Measurements from ENCODE around the gene IL22RA2.

Gene IL22RA2

DNA sequence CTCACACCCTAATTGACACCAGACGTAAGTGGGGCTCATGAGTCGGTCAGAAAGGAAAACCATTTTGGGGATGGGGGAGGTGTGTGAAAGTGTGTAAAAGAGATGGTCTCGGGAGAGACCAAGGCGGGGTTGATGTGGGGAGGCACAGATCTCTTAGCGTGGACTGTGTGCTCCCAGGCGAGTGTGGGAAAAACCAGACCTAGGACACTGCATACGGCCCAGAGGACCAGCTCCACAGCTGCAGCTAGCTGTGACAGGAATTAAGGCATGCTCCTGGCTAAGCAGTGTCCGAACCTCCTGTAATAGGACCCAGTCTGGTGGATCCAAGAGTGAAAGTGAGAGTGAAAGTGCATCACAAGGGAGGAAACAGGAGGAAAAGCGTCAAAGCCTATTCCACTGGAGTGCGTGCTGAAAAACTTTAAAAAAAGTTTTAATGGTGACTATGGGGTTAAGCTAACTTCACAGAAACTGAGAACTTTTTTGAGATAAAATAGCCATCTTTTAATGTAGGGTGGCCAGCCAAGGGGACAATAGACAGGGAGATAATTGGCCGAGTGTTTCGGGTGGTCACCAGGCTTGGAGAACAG is 9.6 kb downstream of the IL22RA2 start:
- no peaks in the 10 kb centered on the region for H3K4me1 ChIP-seq (ENCODE audit: insufficient read depth, low read length)
- H3K9me3 ChIP-seq (ENCODE audit: low read length) = no peaks in the 10 kb centered on the region
- H3K27me3 ChIP-seq (ENCODE audit: control insufficient read depth in 1 of 2, insufficient read depth in 2 of 2, low read length in 2 of 2) = no peaks in the 10 kb centered on the region
- no peaks in the 10 kb centered on the region for H3K36me3 ChIP-seq (ENCODE audit: insufficient read depth, low read length)
- no peak overlapping the region for H3K9ac ChIP-seq (ENCODE audit: low read length)
- H3K4me3 ChIP-seq (ENCODE audit: low read depth in 1 of 2, low read length in 2 of 2) = no peak overlapping the region
- no peak overlapping the region for H3K27ac ChIP-seq (ENCODE audit: low read depth, low read length)

DNA sequence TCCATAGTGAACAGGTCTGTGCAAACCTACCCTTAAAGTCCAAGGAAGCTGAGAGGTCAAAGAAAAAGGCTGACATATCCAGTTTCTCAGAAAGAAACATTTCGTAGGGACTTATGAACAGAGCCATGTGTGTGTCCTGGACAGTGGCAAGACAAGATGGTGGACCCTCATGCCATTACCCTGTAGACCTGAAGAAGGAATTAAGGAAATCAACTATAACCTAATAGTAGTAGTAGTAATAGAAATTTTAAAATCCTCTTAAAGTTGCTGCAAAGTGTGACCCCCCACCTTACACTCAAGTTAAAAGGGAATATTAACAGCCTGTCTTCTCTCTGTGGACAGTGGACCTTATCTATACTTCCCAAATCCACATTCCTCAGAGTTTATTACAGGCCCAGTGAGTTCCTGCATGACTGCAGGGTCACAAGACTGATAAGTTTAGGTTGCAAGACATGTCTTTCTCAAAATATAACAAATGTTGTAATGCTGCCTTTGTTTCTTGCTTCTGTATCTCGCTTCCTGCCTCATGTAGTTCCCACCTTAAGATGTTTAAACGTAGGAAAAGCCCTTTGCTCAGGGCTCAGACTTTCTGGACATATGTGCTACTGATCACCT is 10.6 kb downstream of the IL22RA2 start:
- no peak overlapping the region for H3K4me3 ChIP-seq (ENCODE audit: low read depth in 1 of 2, low read length in 2 of 2)
- H3K36me3 ChIP-seq (ENCODE audit: insufficient read depth, low read length) = no peaks in the 10 kb centered on the region
- H3K27me3 ChIP-seq (ENCODE audit: control insufficient read depth in 1 of 2, insufficient read depth in 2 of 2, low read length in 2 of 2) = no peaks in the 10 kb centered on the region
- H3K4me1 ChIP-seq (ENCODE audit: insufficient read depth, low read length) = no peaks in the 10 kb centered on the region
- H3K27ac ChIP-seq (ENCODE audit: low read depth, low read length) = no peak overlapping the region
- no peaks in the 10 kb centered on the region for H3K9me3 ChIP-seq (ENCODE audit: low read length)
- H3K9ac ChIP-seq (ENCODE audit: low read length) = no peak overlapping the region

DNA sequence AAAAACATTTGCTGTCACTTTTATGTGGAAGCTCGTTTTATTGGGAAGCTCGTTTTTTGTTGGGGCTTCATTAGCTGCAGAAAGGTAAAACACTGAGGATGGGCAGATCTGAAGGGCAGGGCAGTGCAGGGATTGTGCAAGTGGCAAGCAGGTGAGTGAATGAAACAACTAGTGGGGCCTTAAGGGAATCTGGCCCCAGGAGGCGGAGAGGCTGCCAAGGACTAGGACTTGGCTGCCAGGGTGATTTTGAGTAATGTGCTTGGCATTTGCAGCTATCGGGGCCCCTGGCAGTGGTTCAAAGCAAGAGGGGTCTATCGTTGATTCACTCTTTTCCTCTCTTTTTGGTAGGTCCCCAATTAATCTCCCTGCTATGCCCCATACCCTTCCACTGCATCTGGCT is 11.5 kb downstream of the IL22RA2 start:
- Histone ChIP-seq H3K27ac (ENCODE audit: low read depth, low read length) (no peak overlapping the region), H3K9me3 (ENCODE audit: low read length) (no peaks in the 10 kb centered on the region), H3K4me3 (ENCODE audit: low read depth in 1 of 2, low read length in 2 of 2) (no peak overlapping the region), H3K27me3 (ENCODE audit: control insufficient read depth in 1 of 2, insufficient read depth in 2 of 2, low read length in 2 of 2) (no peaks in the 10 kb centered on the region), H3K9ac (ENCODE audit: low read length) (no peak overlapping the region), H3K4me1 (ENCODE audit: insufficient read depth, low read length) (no peaks in the 10 kb centered on the region), H3K36me3 (ENCODE audit: insufficient read depth, low read length) (no peaks in the 10 kb centered on the region)

DNA sequence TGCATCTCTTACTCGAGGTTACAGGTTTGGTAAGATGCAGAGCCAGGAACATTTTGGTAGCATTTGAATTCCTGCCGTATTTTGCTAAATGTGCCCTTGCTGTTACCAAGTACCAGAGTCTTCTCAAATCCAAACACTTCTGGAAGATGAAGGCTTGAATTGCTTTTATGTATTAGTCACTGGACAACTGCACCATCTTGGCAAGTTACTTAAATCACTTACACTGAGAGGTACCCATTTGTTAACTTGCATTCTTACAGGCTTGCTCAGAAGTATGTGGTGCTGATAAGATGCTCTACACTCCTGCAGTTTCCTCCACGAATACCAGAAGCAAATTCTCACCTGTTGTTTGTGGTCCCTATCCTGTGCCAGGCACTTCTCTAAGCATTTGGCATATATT is 12.7 kb downstream of the IL22RA2 start:
- Histone ChIP-seq H3K27me3 (ENCODE audit: control insufficient read depth in 1 of 2, insufficient read depth in 2 of 2, low read length in 2 of 2) (no peaks in the 10 kb centered on the region), H3K4me1 (ENCODE audit: insufficient read depth, low read length) (no peaks in the 10 kb centered on the region), H3K9me3 (ENCODE audit: low read length) (no peaks in the 10 kb centered on the region), H3K9ac (ENCODE audit: low read length) (no peak overlapping the region), H3K4me3 (ENCODE audit: low read depth in 1 of 2, low read length in 2 of 2) (no peak overlapping the region), H3K27ac (ENCODE audit: low read depth, low read length) (no peak overlapping the region), H3K36me3 (ENCODE audit: insufficient read depth, low read length) (no peaks in the 10 kb centered on the region)

DNA sequence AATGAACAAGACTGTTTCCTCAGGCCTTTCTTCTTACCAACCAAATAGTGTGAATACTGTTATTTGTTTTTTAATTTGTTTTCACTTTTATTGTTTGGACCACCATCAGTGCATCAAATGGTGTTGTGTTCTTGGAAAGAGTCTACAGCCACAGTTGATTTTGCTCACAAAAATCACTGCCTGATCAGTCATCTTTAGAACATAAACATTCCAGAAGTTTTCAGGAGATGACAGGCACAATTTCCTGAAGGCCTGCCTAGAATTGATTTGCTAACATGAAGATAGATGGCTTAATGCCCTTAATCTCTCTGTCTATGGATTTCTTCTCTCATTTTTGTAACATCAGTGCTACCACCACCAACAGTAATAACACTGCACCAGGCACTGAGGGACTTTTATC is 13.5 kb downstream of the IL22RA2 start:
- H3K36me3 ChIP-seq (ENCODE audit: insufficient read depth, low read length) = no peaks in the 10 kb centered on the region
- H3K9me3 ChIP-seq (ENCODE audit: low read length) = no peaks in the 10 kb centered on the region
- no peak overlapping the region for H3K27ac ChIP-seq (ENCODE audit: low read depth, low read length)
- H3K9ac ChIP-seq (ENCODE audit: low read length) = no peak overlapping the region
- H3K4me3 ChIP-seq (ENCODE audit: low read depth in 1 of 2, low read length in 2 of 2) = no peak overlapping the region
- no peaks in the 10 kb centered on the region for H3K4me1 ChIP-seq (ENCODE audit: insufficient read depth, low read length)
- no peaks in the 10 kb centered on the region for H3K27me3 ChIP-seq (ENCODE audit: control insufficient read depth in 1 of 2, insufficient read depth in 2 of 2, low read length in 2 of 2)

DNA sequence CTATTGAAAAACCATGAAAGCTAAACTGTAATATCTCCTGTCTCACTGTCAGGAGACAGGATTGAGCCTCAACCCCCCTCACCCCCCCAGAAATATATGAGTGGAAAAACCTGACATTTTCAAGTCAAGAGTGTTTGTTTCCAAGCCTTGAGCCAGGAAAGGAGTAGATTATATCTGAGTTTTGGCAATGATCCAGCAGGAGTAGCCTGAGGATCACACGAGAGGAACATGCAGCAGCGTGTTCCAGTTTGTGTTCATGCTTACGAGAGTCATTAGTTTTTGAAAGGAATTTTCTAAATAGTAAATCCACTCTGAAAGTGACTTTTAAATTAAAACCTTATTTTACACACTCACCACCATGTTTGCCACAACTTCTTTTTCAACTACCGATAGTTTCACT is 15.8 kb downstream of the IL22RA2 start:
- Histone ChIP-seq H3K4me1 (ENCODE audit: insufficient read depth, low read length) (no peaks in the 10 kb centered on the region), H3K36me3 (ENCODE audit: insufficient read depth, low read length) (no peaks in the 10 kb centered on the region), H3K9me3 (ENCODE audit: low read length) (no peaks in the 10 kb centered on the region), H3K27ac (ENCODE audit: low read depth, low read length) (no peak overlapping the region), H3K4me3 (ENCODE audit: low read depth in 1 of 2, low read length in 2 of 2) (no peak overlapping the region), H3K9ac (ENCODE audit: low read length) (no peak overlapping the region), H3K27me3 (ENCODE audit: control insufficient read depth in 1 of 2, insufficient read depth in 2 of 2, low read length in 2 of 2) (no peaks in the 10 kb centered on the region)

DNA sequence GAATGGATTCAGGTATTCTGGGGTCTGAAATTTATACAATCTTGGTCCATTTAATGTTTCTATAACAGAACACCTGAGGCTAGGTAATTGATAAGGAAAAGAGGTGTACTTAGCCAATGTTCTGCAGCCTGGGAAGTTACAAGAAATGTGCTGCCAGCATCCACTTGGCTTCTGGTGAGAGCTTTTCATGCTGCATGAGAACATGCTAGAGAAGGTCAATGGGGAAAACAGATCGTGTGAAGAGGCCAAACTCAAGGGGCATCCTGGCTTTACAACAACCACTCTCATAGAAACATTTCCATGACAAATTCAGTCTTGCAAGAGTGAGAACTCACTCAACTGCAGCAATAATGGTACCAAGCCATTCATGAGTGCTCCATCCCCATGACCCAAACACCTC is 16.8 kb downstream of the IL22RA2 start:
- no peaks in the 10 kb centered on the region for H3K36me3 ChIP-seq (ENCODE audit: insufficient read depth, low read length)

DNA sequence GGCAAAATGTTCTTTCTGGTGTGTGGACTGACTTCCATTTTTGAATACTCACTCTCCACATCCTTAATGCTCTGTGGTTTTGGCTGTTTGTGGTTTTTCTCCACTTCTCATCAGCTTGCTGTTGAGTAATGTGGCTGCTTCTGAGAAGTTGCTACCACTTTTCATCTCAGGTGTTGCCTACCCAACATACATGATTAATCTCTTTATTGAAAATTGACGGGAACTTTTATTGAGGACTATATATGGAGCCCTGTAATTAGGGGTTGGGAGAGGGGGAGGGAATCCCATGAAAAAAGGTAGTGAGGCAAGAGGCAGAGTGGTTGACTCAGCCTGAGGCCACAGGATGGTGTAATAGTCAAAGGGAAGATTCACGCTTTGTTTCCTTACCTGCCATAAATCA is 17.6 kb downstream of the IL22RA2 start:
- H3K27ac ChIP-seq (ENCODE audit: low read depth, low read length) = no peak overlapping the region

More for the DNA sequence above, 16.8 kb downstream of the IL22RA2 start:
- H3K9me3 ChIP-seq (ENCODE audit: low read length) = no peaks in the 10 kb centered on the region
- no peak overlapping the region for H3K9ac ChIP-seq (ENCODE audit: low read length)
- H3K4me1 ChIP-seq (ENCODE audit: insufficient read depth, low read length) = no peaks in the 10 kb centered on the region
- H3K4me3 ChIP-seq (ENCODE audit: low read depth in 1 of 2, low read length in 2 of 2) = no peak overlapping the region
- H3K27ac ChIP-seq (ENCODE audit: low read depth, low read length) = no peak overlapping the region
- H3K27me3 ChIP-seq (ENCODE audit: control insufficient read depth in 1 of 2, insufficient read depth in 2 of 2, low read length in 2 of 2) = no peaks in the 10 kb centered on the region

DNA sequence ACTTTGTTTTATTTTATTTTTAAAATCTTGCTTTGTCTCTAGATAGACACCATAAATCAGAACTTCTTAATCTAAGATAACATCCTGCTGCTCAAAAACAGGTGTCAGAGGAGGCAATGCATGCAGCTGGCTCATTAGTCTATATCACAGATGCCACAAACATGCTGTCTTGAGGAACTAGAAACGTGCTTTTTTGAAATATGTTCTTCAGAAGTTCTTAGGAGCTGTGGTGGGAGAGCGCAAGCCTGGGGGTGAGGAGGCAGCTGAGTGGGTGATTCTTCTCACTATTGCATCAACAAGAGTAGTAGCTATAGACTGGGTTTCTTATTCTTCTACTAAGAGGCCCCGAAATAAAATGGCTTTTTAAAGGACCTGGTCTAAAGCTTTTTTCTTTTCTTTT is 23.4 kb downstream of the IL22RA2 start:
- H3K9ac ChIP-seq (ENCODE audit: low read length) = no peak overlapping the region
- no peaks in the 10 kb centered on the region for H3K36me3 ChIP-seq (ENCODE audit: insufficient read depth, low read length)
- H3K27me3 ChIP-seq (ENCODE audit: control insufficient read depth in 1 of 2, insufficient read depth in 2 of 2, low read length in 2 of 2) = no peaks in the 10 kb centered on the region
- no peaks in the 10 kb centered on the region for H3K4me1 ChIP-seq (ENCODE audit: insufficient read depth, low read length)
- no peak overlapping the region for H3K4me3 ChIP-seq (ENCODE audit: low read depth in 1 of 2, low read length in 2 of 2)
- H3K9me3 ChIP-seq (ENCODE audit: low read length) = no peaks in the 10 kb centered on the region
- H3K27ac ChIP-seq (ENCODE audit: low read depth, low read length) = no peak overlapping the region

More for the DNA sequence above, 17.6 kb downstream of the IL22RA2 start:
- no peaks in the 10 kb centered on the region for H3K27me3 ChIP-seq (ENCODE audit: control insufficient read depth in 1 of 2, insufficient read depth in 2 of 2, low read length in 2 of 2)
- no peak overlapping the region for H3K4me3 ChIP-seq (ENCODE audit: low read depth in 1 of 2, low read length in 2 of 2)
- no peaks in the 10 kb centered on the region for H3K9me3 ChIP-seq (ENCODE audit: low read length)
- no peaks in the 10 kb centered on the region for H3K4me1 ChIP-seq (ENCODE audit: insufficient read depth, low read length)
- H3K9ac ChIP-seq (ENCODE audit: low read length) = no peak overlapping the region
- no peaks in the 10 kb centered on the region for H3K36me3 ChIP-seq (ENCODE audit: insufficient read depth, low read length)

DNA sequence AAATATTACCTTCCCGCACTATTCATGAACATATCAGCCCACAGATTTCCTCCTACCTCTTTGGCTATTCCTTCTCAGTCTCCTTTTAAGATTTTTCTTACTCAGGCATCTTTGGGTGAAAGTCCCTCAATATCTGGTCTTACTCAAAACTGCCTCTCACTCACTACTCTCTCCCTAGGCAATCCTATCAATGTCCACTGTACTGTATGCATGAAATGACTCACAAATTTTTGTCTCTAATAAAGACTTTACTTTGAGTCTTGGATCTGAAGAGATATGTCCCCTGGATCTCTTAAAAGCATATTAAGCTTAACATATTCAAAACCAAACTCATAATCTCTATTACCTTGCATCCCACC is 24.4 kb downstream of the IL22RA2 start:
- Histone ChIP-seq H3K27ac (ENCODE audit: low read depth, low read length) (no peak overlapping the region), H3K27me3 (ENCODE audit: control insufficient read depth in 1 of 2, insufficient read depth in 2 of 2, low read length in 2 of 2) (no peaks in the 10 kb centered on the region), H3K4me1 (ENCODE audit: insufficient read depth, low read length) (no peaks in the 10 kb centered on the region), H3K9ac (ENCODE audit: low read length) (no peak overlapping the region), H3K4me3 (ENCODE audit: low read depth in 1 of 2, low read length in 2 of 2) (no peak overlapping the region), H3K9me3 (ENCODE audit: low read length) (no peaks in the 10 kb centered on the region), H3K36me3 (ENCODE audit: insufficient read depth, low read length) (no peaks in the 10 kb centered on the region)

DNA sequence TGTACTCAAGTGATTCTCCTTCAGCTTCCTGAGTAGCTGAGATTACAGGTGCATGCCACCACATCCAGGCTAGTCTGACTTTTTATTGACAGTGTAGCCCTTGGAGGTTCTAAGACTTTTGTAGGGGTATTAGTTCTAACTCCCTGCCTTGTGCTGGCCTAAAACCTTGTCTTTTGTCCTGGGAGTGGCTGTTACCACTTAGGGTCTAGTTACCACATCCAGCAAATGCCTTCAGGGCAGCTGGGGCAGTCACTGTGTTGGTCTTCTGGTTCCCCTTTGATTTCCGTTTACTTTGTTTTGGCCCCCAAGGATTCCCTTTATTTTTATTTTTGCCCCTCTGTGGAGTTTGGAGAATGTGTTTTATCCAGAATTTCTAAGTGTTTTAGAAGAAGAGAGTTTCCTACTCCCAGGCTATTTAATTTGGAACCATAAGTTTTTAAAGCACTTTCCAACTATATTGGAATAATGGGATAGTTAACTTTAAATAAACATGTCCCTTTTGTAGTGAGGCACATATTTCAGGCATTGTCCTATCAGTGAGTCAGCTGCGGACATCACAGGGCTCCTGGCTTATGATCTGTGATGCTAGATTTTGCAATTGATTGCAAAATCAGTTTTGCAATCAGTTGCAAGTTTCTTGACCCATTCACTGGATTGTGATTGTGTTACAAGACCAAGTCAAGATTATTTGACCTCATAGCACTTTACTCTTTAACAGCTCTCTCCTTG is 25.0 kb downstream of the IL22RA2 start:
- Histone ChIP-seq H3K9ac (ENCODE audit: low read length) (no peak overlapping the region), H3K4me1 (ENCODE audit: insufficient read depth, low read length) (no peaks in the 10 kb centered on the region), H3K36me3 (ENCODE audit: insufficient read depth, low read length) (no peaks in the 10 kb centered on the region), H3K9me3 (ENCODE audit: low read length) (no peaks in the 10 kb centered on the region), H3K27ac (ENCODE audit: low read depth, low read length) (no peak overlapping the region), H3K27me3 (ENCODE audit: control insufficient read depth in 1 of 2, insufficient read depth in 2 of 2, low read length in 2 of 2) (no peaks in the 10 kb centered on the region), H3K4me3 (ENCODE audit: low read depth in 1 of 2, low read length in 2 of 2) (no peak overlapping the region)

DNA sequence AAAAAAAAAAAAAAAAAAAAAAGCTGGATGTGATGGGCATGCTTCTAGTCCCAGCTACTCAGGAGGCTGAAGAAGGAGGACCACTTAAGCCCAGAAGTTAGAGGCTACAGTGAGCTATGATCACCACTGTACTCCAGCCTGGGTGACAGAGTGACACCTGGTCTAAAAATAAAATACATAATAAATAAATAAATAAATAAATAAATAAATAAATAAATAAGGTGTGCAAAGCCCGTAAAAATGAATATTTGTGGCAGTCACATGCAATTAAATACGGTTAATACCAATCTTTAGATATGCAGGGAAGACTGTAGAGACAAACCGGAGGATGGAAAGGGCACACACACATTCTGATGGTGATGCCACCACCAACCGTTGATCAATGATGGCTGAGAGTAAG is 26.2 kb downstream of the IL22RA2 start:
- Histone ChIP-seq H3K36me3 (ENCODE audit: insufficient read depth, low read length) (no peaks in the 10 kb centered on the region), H3K4me3 (ENCODE audit: low read depth in 1 of 2, low read length in 2 of 2) (no peak overlapping the region)

More for the DNA sequence above, 26.2 kb downstream of the IL22RA2 start:
- Histone ChIP-seq H3K9ac (ENCODE audit: low read length) (no peak overlapping the region), H3K27ac (ENCODE audit: low read depth, low read length) (no peak overlapping the region), H3K4me1 (ENCODE audit: insufficient read depth, low read length) (no peaks in the 10 kb centered on the region), H3K27me3 (ENCODE audit: control insufficient read depth in 1 of 2, insufficient read depth in 2 of 2, low read length in 2 of 2) (no peaks in the 10 kb centered on the region), H3K9me3 (ENCODE audit: low read length) (no peaks in the 10 kb centered on the region)
